K562 (cell line): Measurements from ENCODE around the gene HOXB6. TPM values are rescaled to one million over a fixed set of nuclear protein-coding genes. Genes with fewer than 3 reads are reported as not detected.

Source experiments
- ARHGAP35 ChIP-seq: fragments of 450-650 bp; IDR thresholded peaks from 2 replicates; pipeline ENCODE4 v1.6.1; 2018; ENCODE audit not compliant: partially characterized antibody
- CBFA2T2 ChIP-seq: fragments of 450-650 bp; conservative IDR thresholded peaks from 2 replicates; pipeline ENCODE4 v1.6.1; 2017; ENCODE audit warnings: mild to moderate bottlenecking
- CBX5 ChIP-seq: IDR thresholded peaks from 2 replicates; pipeline ENCODE4 v1.6.1; 2014; ENCODE audit warnings: low read depth, borderline replicate concordance
- KDM5B ChIP-seq: fragments of 200-600 bp; sonication (generic); IDR thresholded peaks from 2 replicates; pipeline ENCODE4 v1.6.1; 2012; ENCODE audit warnings: low read depth, mild to moderate bottlenecking, moderate library complexity, low read length, control low read depth, inconsistent platforms; ENCODE audit not compliant: insufficient replicate concordance
- MGA ChIP-seq: fragments of 450-650 bp; IDR thresholded peaks from 2 replicates; pipeline ENCODE4 v1.6.1; 2016; ENCODE audit warnings: mild to moderate bottlenecking, moderate library complexity
- SNRNP70 ChIP-seq: fragments of 200-400 bp; formaldehyde crosslinking; optimal IDR thresholded peaks from 2 replicates; pipeline ENCODE3; 2017; ENCODE audit warnings: low read depth, low read length
- TBP ChIP-seq: optimal IDR thresholded peaks from 2 replicates; pipeline ENCODE3; 2011; ENCODE audit warnings: low read depth, low read length, improper control_type of control experiment
- TEAD2 ChIP-seq: fragments of 450-650 bp; IDR thresholded peaks from 2 replicates; pipeline ENCODE4 v1.6.1; 2016; ENCODE audit warnings: missing genetic modification characterization, control low read depth, missing compliant biosample characterization
- U2AF2 ChIP-seq: fragments of 200-400 bp; formaldehyde crosslinking; optimal IDR thresholded peaks from 2 replicates; pipeline ENCODE3; 2017; ENCODE audit warnings: low read depth, mild to moderate bottlenecking, low read length
- ZFP30 ChIP-seq: fragments of 250-450 bp; sonication (Bioruptor Pico); IDR thresholded peaks from 2 replicates; pipeline ENCODE4 v1.8.0; 2022; ENCODE audit warnings: moderate library complexity, mild to moderate bottlenecking, inconsistent platforms, borderline replicate concordance
- ZNF512 ChIP-seq: IDR thresholded peaks from 2 replicates; pipeline ENCODE4 v1.6.1; 2016; ENCODE audit warnings: missing genetic modification characterization, missing compliant biosample characterization
- ZNF583 ChIP-seq: fragments of 250-450 bp; sonication (Bioruptor Pico); IDR thresholded peaks from 2 replicates; pipeline ENCODE4 v1.4.0; 2020
- polyA plus RNA-seq, 8 experiments: library from polyadenylated mRNA; depleted of rRNA in 4 of 8; stranded (reverse) in 5 of 8; unstranded in 3 of 8; fragments of >200 nt; fragmentation: Nextera tagmentation in 2 of 8; fragmentation: Illumina TruSeq in 1 of 8; extraction: Ambion mirVana in 2 of 8; extraction: Trizol in 1 of 8; gene quantifications; 2 replicates each; pipeline versions ENCODE4 v1.2.1 to v1.2.3, GENCODE V29; 2011 to 2014; ENCODE audit warnings: inconsistent platforms in 1 of 8, missing spikeins in 1 of 8
- total RNA-seq, 7 experiments: library from RNA; depleted of rRNA in 6 of 7; stranded (reverse); fragments of >200 nt in 6 of 7; fragmentation: Illumina TruSeq in 2 of 7; extraction: Trizol in 2 of 7; gene quantifications; 2 replicates each; pipeline versions ENCODE4 v1.2.1 to v1.2.3, GENCODE V29; 2011 to 2021; ENCODE audit warnings: low replicate concordance in 1 of 7
- TF ChIP-seq, protein P1 (sequence below): fragments of 250-450 bp; sonication (Bioruptor Pico); IDR thresholded peaks from 2 replicates; pipeline ENCODE4 v1.4.0; 2020; ENCODE audit warnings: mild to moderate bottlenecking, moderate library complexity

The HOXB6 gene
- total and polyA plus RNA-seq, 9 of the 15 experiments (the other 6 are each of a cell fraction or from before 2014, with no cell fraction given) = 1.2 to 14.8 (median 4.9) TPM

DNA sequence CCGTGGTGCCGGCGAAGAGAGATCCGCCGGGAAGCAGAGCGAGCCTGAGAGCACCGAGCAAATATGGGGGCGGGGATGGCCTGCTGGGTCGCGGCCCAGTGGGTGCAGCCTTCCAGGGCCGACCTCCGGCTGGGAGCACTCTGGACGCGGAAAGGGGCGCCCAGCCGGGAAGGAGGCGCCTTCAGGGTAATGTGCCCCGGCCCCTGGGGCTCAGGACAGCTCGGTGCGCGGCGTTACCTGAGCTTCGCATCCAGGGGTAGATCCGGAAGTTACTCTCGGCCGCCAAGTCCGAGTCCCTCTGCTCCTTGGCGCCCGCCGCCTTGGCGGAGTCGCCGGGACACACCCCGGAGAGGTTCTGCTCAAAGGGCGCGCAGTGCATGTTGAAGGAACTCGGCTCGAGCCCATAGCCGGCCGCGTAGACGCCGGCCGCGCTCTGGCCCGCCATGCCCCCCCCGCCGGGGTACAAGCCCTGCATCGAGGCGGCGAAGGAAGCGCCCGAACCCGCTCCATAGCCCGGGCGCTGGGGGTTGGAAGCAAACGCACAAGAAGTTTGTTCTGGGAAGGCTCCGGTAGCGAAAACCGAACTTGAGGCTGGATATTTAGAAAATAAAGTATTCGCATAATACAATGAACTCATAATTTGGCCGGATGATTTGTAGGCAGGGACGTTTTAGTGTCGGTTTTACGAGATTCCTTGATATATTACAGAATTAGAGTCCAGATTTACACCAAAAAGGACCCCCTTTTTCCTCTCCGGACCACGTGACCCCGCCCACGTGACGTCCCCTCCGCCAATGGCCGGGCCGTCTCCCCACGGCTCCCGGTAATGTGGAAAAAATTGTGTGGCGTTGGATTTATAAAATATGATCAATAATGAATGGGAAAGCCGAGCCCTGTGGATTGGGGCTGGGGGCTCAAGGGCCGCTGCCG lies 5.8 kb upstream of the HOXB6 start, which contains the start of gene HOXB7 (continued):
- TF ChIP-seq MGA (peak; percentile 73), CBFA2T2 (peak; percentile 96), SNRNP70 (no peak), ZNF583 (CRISPR knock-in tag) (no peak), ZNF512 (tag) (no peak), KDM5B (peak; percentile 48), TEAD2 (no peak), U2AF2 (no peak), TBP (peak; percentile 7), ZFP30 (CRISPR knock-in tag) (no peak), ARHGAP35 (no peak), CBX5 (no peak)
- TF ChIP-seq, protein P1, sequence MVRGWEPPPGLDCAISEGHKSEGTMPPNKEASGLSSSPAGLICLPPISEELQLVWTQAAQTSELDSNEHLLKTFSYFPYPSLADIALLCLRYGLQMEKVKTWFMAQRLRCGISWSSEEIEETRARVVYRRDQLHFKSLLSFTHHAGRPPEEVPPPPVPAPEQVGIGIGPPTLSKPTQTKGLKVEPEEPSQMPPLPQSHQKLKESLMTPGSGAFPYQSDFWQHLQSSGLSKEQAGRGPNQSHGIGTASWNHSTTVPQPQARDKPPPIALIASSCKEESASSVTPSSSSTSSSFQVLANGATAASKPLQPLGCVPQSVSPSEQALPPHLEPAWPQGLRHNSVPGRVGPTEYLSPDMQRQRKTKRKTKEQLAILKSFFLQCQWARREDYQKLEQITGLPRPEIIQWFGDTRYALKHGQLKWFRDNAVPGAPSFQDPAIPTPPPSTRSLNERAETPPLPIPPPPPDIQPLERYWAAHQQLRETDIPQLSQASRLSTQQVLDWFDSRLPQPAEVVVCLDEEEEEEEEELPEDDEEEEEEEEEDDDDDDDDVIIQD (CRISPR knock-in tag) = no peak
